Endothelial cell of hepatic sinusoid (primary cell): ENCODE results near the gene TRAPPC6A.
"Not testable (repeated sequence)": the region's sequence is repeated elsewhere in the genome, so short reads cannot be mapped to it uniquely, and the experiment has no call there.

ENCODE experiments used
- in situ Hi-C: cut with HindIII; loops from 2 replicates; pipeline ENCODE4 v1.10.0; 2017; ENCODE audit warnings: low sequenced_read_pairs

TRAPPC6A gene

GRCh38 chr19:45135176-45135885, 42.7 kb downstream of the TRAPPC6A start:
- in situ Hi-C loops = loop anchor here (25.0 kb wide), 1 partner anchor 98 kb away; the partner anchor contains the start of gene CLASRP

GRCh38 chr19:45133661-45134060, 44.4 kb downstream of the TRAPPC6A start:
- in situ Hi-C loops = loop anchor here (25.0 kb wide), 1 partner anchor 96 kb away; the partner anchor contains the start of gene CLASRP

GRCh38 chr19:45130888-45131615, 47.0 kb downstream of the TRAPPC6A start:
- in situ Hi-C loops = loop anchor here (25.0 kb wide), 1 partner anchor 94 kb away; the partner anchor contains the start of gene CLASRP

- in situ Hi-C loops = loop anchor here (25.0 kb wide), 1 partner anchor 93 kb away; the partner anchor contains the start of gene CLASRP
Observed at GRCh38 chr19:45130236-45130635, 47.8 kb downstream of the TRAPPC6A start.

GRCh38 chr19:45128806-45129205, 49.2 kb downstream of the TRAPPC6A start:
- in situ Hi-C loops = loop anchor here (10.0 to 25.0 kb wide), 2 partner anchors 92 to 106 kb away; partner anchors contain the start of gene CLASRP

- in situ Hi-C loops = loop anchor here (10.0 to 25.0 kb wide), 2 partner anchors 91 to 107 kb away; partner anchors contain the start of gene CLASRP
Observed at GRCh38 chr19:45128146-45128545, 49.9 kb downstream of the TRAPPC6A start.

GRCh38 chr19:45126654-45127053, 51.4 kb downstream of the TRAPPC6A start:
- in situ Hi-C loops = loop anchor here (10.0 to 25.0 kb wide), 2 partner anchors 89 to 108 kb away; partner anchors contain the start of gene CLASRP

GRCh38 chr19:45125975-45126493, 52.0 kb downstream of the TRAPPC6A start:
- in situ Hi-C loops = loop anchor here (10.0 to 25.0 kb wide), 2 partner anchors 89 to 109 kb away; partner anchors contain the start of gene CLASRP

GRCh38 chr19:45125360-45125759, 52.7 kb downstream of the TRAPPC6A start:
- in situ Hi-C loops = loop anchor here (10.0 to 25.0 kb wide), 2 partner anchors 88 to 109 kb away; partner anchors contain the start of gene CLASRP

GRCh38 chr19:45124021-45124420, 54.0 kb downstream of the TRAPPC6A start:
- in situ Hi-C loops = loop anchor here (10.0 kb wide), 1 partner anchor 111 kb away; no protein-coding TSS in a partner anchor

GRCh38 chr19:45123440-45123850, 54.6 kb downstream of the TRAPPC6A start:
- in situ Hi-C loops = loop anchor here (10.0 kb wide), 1 partner anchor 111 kb away; no protein-coding TSS in a partner anchor

- in situ Hi-C loops = loop anchor here (10.0 kb wide), 1 partner anchor 112 kb away; no protein-coding TSS in a partner anchor
Observed at GRCh38 chr19:45122832-45123231, 55.2 kb downstream of the TRAPPC6A start.

GRCh38 chr19:45121827-45122345, 56.2 kb downstream of the TRAPPC6A start:
- in situ Hi-C loops = loop anchor here (10.0 kb wide), 1 partner anchor 113 kb away; no protein-coding TSS in a partner anchor

GRCh38 chr19:45119582-45119981, 58.5 kb downstream of the TRAPPC6A start:
- in situ Hi-C loops = no loop called here

GRCh38 chr19:45118591-45119355, 59.3 kb downstream of the TRAPPC6A start:
- in situ Hi-C loops = not testable (repeated sequence)

GRCh38 chr19:45118106-45118505, 59.9 kb downstream of the TRAPPC6A start:
- in situ Hi-C loops = no loop called here

- in situ Hi-C loops = no loop called here
Observed at GRCh38 chr19:45117671-45118070, 60.4 kb downstream of the TRAPPC6A start.

- in situ Hi-C loops = no loop called here
Observed at GRCh38 chr19:45117167-45117594, 60.9 kb downstream of the TRAPPC6A start.

- in situ Hi-C loops = no loop called here
Observed at GRCh38 chr19:45115809-45116615, 62.0 kb downstream of the TRAPPC6A start.
